Measurements from ENCODE around the gene COL8A1. TPM values are rescaled to one million over a fixed set of nuclear protein-coding genes. Genes with fewer than 3 reads are reported as not detected.
A peak's percentile ranks its signal among the peaks of the same experiment; 100 is the strongest.

Gene COL8A1
- total RNA-seq, 1 donor from 2014 or later = 0.09 TPM

DNA sequence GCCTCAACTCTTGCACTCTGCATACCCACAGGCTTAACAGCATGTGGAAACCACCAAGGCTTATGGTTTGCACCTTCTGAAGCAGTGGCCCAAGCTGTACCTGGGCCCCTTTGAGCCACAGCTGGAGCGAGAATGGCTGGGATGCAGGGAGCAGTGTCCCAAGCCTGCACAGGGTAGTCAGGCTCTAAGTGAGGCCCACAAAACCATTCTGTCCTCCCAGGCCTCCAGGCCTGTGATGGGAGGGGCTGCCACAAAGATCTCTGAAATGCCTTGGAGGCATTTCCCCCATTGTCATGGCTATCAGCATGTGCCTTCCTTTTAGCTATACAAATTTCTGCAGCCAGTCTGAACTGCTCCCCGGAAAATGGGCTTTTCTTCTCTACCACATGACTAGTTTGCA lies 166.8 kb downstream of the COL8A1 start:
- H3K4me3 Mint-ChIP-seq = no peak overlapping the region
- H3K27me3 Mint-ChIP-seq = no peaks in the 10 kb centered on the region
- peaks cover 3% of the 10 kb centered on the region for H3K4me1 Mint-ChIP-seq
- peaks cover 3% of the 10 kb centered on the region for H3K36me3 Mint-ChIP-seq (ENCODE audit: low read depth)
- H3K9me3 Mint-ChIP-seq = peaks cover 10% of the 10 kb centered on the region
- no peak for DNase-seq
- no peak overlapping the region for H3K27ac Mint-ChIP-seq
- intact Hi-C loops (cut with micrococcal nuclease) = loop anchor here (5.0 kb wide), 1 partner anchor 783 kb away; no protein-coding TSS in a partner anchor

DNA sequence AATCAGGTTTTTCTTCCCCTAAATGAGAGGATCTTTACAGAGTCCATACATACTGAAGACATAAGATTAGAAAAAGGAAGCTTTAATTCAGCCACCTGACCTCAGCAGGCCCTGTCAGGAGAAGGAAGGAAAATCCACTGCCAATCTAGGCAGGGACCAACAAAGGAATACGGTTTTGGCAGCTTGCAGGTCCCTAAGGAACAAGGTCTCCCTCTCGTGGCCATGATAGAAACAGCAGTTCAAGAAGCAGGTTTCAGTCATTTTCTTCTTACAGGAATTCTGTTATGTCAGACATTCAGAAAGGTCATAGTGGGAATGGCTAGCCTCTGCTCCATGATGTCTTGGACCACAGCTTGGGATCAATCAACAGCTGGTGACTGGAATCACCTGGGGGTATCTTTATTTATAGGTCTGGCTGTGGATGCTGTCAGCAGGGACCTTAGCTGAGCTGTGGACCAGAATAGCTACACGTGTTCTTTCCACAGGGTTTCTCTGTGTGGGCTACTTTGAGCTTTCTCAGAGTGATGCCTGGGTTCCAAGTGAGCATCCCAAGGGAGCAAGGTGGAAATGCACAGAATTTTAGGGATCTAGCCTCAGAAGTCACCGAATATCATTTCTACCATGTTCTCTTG lies 169.9 kb downstream of the COL8A1 start:
- Mint-ChIP-seq H3K4me1 (peaks cover 3% of the 10 kb centered on the region), H3K27ac (no peak overlapping the region), H3K9me3 (peaks cover 6% of the 10 kb centered on the region), H3K36me3 (ENCODE audit: low read depth) (peaks cover 3% of the 10 kb centered on the region), H3K27me3 (peaks cover 12% of the 10 kb centered on the region), H3K4me3 (no peak overlapping the region)
- DNase-seq = peak; percentile 81
- intact Hi-C loops (cut with micrococcal nuclease) = loop anchor here (5.0 kb wide), 1 partner anchor 786 kb away; no protein-coding TSS in a partner anchor

DNA sequence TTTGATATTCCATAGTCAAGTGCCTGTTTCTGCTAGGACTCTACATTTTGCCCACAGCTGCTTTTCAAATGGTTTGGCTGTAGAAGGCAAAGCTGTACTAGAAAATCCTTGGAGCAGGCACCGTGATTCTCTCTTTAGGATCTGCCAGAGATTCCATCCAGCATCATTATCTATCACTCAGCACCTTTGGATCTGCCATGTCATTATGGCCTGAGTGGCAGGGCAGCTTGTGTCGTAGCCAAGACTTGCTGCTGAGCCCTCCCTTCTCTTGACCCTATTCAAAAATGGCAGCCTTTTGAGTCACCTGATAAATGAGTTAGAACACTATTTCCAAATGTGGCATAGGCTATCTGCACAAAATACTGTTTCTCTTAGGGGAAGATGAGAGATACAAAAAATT lies 171.2 kb downstream of the COL8A1 start:
- Mint-ChIP-seq H3K4me3 (no peak overlapping the region), H3K36me3 (ENCODE audit: low read depth) (peaks cover 3% of the 10 kb centered on the region), H3K9me3 (peaks cover 6% of the 10 kb centered on the region), H3K4me1 (peaks cover 3% of the 10 kb centered on the region), H3K27me3 (peaks cover 14% of the 10 kb centered on the region), H3K27ac (no peak overlapping the region)
- no peak for DNase-seq
- intact Hi-C loops (cut with micrococcal nuclease) = loop anchor here (5.0 kb wide), 1 partner anchor 787 kb away; no protein-coding TSS in a partner anchor

DNA sequence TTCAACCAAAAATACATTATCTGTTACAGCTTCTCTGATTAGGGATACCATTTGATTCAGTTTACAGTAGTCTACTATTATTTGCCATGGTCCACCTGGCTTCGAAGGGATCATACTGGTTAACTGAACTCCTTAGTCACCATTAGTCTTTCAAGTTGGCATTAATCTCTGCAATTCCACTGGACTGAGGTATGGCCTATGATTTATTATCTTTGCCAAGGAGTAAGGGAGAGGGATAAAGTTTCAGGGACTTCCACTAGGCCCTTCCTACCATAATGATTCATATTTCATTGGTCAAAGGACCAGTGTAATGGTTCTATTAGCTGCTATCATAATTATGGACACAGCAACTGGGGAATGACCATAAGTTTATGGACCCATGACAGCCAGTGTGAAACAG lies 172.0 kb downstream of the COL8A1 start:
- Mint-ChIP-seq H3K27me3 (peaks cover 14% of the 10 kb centered on the region), H3K9me3 (peaks cover 5% of the 10 kb centered on the region), H3K4me1 (peaks cover 3% of the 10 kb centered on the region), H3K27ac (no peak overlapping the region), H3K36me3 (ENCODE audit: low read depth) (peaks cover 3% of the 10 kb centered on the region), H3K4me3 (no peak overlapping the region)
- intact Hi-C loops (cut with micrococcal nuclease) = no loop called here
- DNase-seq = no peak

DNA sequence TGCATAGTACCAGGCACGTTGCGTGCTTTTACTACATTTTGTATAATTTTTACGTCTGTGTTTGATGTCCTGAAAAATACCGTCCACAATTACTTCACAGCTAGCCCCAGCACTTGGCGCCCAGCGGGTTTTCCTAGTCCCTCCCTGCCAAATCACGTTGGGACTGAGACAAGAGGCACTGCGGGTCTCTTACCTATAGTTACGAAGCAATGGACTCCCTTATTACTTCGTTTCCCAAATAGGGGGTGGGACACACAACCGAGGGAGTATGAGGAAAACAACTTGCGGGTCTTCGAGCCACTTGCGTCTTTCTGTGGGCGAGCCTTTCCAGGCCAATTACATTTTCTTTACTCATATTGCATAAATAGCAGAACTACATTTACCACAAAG lies 178.6 kb downstream of the COL8A1 start:
- Mint-ChIP-seq H3K27me3 (peaks cover 7% of the 10 kb centered on the region), H3K9me3 (no peaks in the 10 kb centered on the region), H3K36me3 (ENCODE audit: low read depth) (peaks cover 13% of the 10 kb centered on the region), H3K4me1 (peaks cover 31% of the 10 kb centered on the region), H3K27ac (peak overlapping the region; percentile 99), H3K4me3 (peak overlapping the region; percentile 100)
- intact Hi-C loops (cut with micrococcal nuclease) = loop anchor here (1.0 to 5.0 kb wide), 5 partner anchors 50 to 775 kb away; partner anchors contain the start of genes LNP1, TBC1D23 and TOMM70
- no peak for DNase-seq

DNA sequence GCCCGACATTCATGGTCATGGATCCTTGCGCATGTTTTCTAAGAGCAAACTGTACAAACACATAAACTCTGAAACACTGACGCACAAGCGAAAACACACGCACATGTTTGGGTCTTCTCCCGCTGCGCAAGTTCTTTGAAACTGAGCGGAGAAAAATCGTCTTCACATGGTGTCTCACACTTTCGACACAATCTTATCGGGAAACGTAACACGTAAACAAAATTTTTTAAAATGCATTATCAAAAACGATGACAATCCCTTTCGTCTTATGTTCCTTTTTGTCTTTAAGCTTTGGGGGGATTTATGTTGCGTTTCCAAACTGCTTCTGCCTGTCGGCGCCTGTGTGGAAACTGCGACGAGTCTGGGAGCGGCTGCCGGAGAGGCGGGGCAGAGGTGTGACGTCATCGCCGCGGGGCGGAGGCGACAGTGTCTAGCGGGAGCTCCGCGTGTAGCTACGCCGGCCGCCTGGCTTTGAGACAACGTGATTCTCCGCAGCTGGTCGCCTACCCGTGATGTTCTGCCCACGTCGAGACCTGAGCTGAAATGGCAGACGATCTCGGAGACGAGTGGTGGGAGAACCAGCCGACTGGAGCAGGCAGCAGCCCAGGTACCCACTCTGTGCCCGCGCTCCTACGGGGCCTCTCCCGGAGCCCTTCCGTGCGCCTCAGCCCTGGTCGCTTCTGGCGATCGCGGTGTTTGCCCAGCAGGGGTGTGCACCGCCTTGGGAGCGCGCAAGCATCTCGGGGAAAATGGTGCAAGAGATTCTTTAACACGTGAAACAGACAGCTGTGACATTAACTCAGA lies 179.2 kb downstream of the COL8A1 start, which contains the start of gene CMSS1:
CMSS1 (plus strand) TSS at position 426 of the 804 bp plus-strand sequence.
- peaks cover 2% of the 10 kb centered on the region for H3K27me3 Mint-ChIP-seq
- H3K4me3 Mint-ChIP-seq = peak within 1 kb of the TSS; percentile 100
- H3K36me3 Mint-ChIP-seq (ENCODE audit: low read depth) = peaks cover 13% of the 10 kb centered on the region
- peak; percentile 99 for DNase-seq
- intact Hi-C loops (cut with micrococcal nuclease) = loop anchor here (1.0 to 5.0 kb wide), 5 partner anchors 49 to 775 kb away; partner anchors contain the start of genes LNP1, TBC1D23 and TOMM70
- H3K4me1 Mint-ChIP-seq = peaks cover 31% of the 10 kb centered on the region
- H3K27ac Mint-ChIP-seq = peak within 1 kb of the TSS; percentile 99
- no peaks in the 10 kb centered on the region for H3K9me3 Mint-ChIP-seq

DNA sequence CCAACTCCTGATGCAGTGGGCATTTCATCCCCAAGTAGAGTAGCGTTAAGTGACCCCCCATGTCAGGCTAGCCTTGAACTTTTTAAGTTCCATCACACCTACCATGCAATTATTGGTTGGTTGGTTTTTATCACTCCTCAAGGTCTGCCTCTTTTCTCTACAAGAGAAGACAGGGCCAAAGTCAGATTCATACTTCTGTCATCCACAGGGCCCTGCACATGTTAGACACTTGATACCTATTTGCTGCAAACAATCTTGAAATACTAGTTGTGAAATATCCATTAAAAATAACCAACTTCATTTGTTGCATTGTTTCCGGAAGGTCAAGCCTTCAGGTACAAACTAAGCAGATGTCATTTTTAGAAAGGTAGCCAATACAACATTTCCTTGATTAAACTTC lies 180.4 kb downstream of the COL8A1 start:
- Mint-ChIP-seq H3K36me3 (ENCODE audit: low read depth) (peaks cover 13% of the 10 kb centered on the region), H3K27ac (no peak overlapping the region), H3K4me3 (peak overlapping the region; percentile 100), H3K27me3 (peaks cover 2% of the 10 kb centered on the region), H3K9me3 (no peaks in the 10 kb centered on the region), H3K4me1 (peaks cover 38% of the 10 kb centered on the region)
- no peak for DNase-seq
- intact Hi-C loops (cut with micrococcal nuclease) = loop anchor here (5.0 kb wide), 2 partner anchors 393 to 773 kb away; no protein-coding TSS in a partner anchor

DNA sequence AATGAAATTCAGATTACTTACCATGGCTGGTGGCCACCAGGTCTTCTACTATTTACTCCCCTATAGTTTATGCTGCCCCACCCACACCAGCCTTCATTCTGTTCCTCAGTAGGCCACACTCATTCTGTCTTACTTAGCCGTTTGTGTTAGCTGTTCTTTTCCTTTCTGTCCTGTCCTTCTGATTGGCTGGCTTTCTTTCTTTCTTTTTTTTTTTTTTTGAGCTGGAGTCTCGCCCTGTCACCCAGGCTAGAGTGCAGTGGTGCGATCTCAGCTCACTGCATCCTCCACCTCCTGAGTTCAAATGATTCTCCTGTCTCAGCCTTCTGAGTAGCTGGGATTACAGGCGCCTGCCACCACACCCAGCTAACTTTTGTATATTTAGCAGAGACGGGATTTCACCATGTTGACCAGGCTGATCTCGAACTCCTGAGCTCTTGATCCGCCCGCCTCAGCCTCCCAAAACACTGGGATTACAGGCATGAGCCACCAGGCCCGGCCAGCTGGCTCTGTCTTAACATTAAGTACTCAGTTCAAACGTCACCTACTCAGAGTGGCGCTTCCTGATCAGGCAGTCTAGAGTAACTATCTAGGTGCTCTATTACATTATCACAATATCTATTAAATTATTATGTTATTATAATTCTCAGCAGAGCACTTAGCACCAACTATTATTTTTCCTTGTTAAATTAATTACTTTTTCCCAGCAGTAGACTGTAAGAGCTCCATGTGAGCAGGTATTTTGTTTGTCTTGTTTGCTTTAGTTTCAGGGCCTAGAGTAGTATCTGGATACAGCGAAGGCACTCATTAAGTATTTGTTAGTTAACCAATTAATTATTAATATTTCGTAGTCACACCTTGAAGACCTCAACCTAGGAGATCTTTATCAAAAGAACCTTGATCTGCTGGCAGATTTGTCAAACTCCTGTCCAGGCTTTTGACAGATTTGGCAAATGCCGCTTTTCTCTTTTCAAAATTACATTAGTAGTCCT lies 185.6 kb downstream of the COL8A1 start:
- DNase-seq = no peak
- Mint-ChIP-seq H3K27me3 (no peaks in the 10 kb centered on the region), H3K27ac (peak overlapping the region; percentile 27), H3K36me3 (ENCODE audit: low read depth) (peaks cover 11% of the 10 kb centered on the region), H3K4me3 (no peak overlapping the region), H3K4me1 (peaks cover 26% of the 10 kb centered on the region), H3K9me3 (no peaks in the 10 kb centered on the region)
- intact Hi-C loops (cut with micrococcal nuclease) = no loop called here

DNA sequence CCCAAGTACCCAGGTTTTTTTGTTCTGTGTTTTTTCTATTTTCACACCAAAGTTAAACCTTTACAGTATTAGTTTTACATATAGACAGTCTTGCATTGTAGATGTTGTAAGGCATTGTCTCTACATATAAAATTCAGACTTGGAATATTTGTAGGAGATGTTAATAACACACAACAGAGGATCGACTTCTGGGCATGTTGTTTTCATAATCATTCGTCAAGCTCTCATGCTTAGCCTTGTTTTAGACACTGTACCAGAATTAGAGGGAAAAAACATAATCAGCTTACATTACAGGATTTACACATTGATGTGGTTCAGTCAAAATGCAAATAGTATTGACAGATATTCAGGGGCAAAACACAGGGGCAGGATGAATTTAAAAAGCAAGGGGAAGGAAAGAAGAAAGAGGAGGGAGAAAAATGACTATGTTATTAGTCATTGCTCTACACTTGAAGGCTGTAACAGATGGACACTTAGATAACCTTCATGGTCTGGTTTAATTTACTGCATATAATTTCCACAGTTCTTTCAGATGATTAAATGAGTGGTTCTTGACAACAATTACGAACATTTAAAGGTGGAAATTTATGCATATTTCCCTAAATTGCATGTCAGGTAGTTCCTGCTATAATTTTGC lies 186.7 kb downstream of the COL8A1 start:
- DNase-seq = no peak
- Mint-ChIP-seq H3K36me3 (ENCODE audit: low read depth) (peaks cover 5% of the 10 kb centered on the region), H3K27ac (peak overlapping the region; percentile 8), H3K4me1 (peaks cover 22% of the 10 kb centered on the region), H3K9me3 (no peaks in the 10 kb centered on the region), H3K27me3 (no peaks in the 10 kb centered on the region), H3K4me3 (no peak overlapping the region)
- intact Hi-C loops (cut with micrococcal nuclease) = no loop called here

DNA sequence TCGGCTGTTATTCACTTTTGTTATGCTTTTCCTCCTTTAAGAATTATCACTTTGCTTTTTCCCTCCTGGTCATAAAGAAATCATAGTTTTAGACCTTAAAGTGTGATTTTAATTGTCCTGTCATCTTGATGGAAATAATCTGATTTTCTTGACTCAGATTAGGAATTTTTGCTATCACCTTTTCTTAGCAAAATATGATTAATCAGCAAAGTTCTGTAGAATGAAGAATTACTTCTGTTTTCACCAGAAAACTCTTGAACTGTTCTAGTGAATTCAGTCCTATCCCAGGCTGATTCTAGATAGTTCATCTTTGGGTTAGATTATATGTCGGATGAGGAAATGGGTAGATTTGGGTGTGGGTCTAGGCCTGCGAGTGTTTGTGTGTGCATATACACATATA lies 191.4 kb downstream of the COL8A1 start:
- Mint-ChIP-seq H3K27me3 (no peaks in the 10 kb centered on the region), H3K27ac (no peak overlapping the region), H3K36me3 (ENCODE audit: low read depth) (no peaks in the 10 kb centered on the region), H3K4me3 (no peak overlapping the region), H3K9me3 (no peaks in the 10 kb centered on the region), H3K4me1 (peaks cover 20% of the 10 kb centered on the region)
- no peak for DNase-seq
- intact Hi-C loops (cut with micrococcal nuclease) = loop anchor here (5.0 kb wide), 3 partner anchors 37 to 487 kb away; no protein-coding TSS in a partner anchor

DNA sequence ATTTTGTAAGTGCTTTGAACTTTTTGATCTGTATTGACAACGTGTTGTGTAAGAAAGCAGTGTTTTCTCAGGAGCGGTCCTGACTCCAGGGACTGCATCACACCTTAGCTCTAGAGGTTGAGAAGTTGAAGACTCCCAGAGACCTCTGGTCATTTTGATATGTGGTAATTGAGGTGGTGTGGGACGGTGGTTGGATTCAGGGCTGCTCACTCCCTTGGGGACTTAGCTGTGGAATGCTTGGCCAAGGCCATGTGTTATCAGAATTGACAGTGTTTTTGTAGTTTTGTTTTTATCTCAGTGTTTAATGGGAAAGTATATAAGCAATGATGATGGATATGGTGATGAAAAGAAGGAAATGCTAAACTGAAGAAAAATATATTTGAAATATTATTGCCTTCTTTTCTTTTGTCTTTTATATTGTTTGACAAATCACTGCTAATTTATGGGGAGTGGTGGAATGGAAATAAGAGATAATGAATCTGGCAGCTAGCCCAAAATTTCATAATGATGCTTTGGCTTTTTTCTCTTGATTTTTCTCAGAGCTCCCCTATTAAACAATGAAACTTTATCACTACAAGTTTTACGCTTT lies 195.3 kb downstream of the COL8A1 start:
- intact Hi-C loops (cut with micrococcal nuclease) = loop anchor here (2.0 to 5.0 kb wide), 5 partner anchors 34 to 757 kb away; no protein-coding TSS in a partner anchor
- Mint-ChIP-seq H3K27me3 (no peaks in the 10 kb centered on the region), H3K4me3 (no peak overlapping the region)

DNA sequence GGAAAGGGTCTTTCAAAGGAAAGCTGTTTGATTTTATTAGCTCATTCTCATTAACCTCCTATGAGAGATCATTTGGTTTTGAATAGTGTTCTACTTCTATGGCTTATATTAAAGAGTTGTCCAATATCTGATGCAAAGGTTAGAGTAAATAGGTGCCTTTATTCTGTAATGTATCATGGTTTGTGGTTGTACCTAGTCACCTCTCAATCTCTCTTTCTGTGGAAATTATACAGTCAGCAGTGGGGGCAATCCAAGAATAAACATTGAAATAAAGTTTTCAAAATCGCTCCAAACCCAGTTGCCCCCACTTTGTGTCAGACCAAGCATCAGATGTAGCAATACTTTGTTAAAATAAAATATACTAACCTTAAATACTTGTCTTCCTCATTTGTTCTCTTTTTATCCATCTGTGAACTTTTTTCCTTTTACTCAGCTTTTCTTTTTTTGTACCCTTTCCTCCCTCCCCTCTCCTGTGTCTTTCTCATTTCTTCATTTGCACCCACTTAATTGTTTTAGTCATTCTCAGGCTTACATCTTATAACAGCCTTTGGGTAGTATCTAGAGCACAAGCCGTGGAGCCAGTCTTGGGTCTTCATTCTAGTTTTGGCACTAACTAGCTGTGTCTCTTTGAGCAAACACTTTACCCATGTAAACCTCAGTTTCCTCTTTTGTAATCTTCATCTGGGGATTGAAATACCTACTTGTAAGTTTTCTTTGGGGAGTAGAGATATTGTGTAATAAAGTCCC lies 196.0 kb downstream of the COL8A1 start:
- no peak for DNase-seq
- H3K27ac Mint-ChIP-seq = no peak overlapping the region
- intact Hi-C loops (cut with micrococcal nuclease) = loop anchor here (5.0 kb wide), 3 partner anchors 33 to 483 kb away; no protein-coding TSS in a partner anchor
- no peak overlapping the region for H3K4me3 Mint-ChIP-seq
- H3K9me3 Mint-ChIP-seq = no peaks in the 10 kb centered on the region
- no peaks in the 10 kb centered on the region for H3K27me3 Mint-ChIP-seq
- peaks cover 15% of the 10 kb centered on the region for H3K4me1 Mint-ChIP-seq
- H3K36me3 Mint-ChIP-seq (ENCODE audit: low read depth) = no peaks in the 10 kb centered on the region

More for the DNA sequence above, 195.3 kb downstream of the COL8A1 start:
- H3K9me3 Mint-ChIP-seq = no peaks in the 10 kb centered on the region
- DNase-seq = no peak
- no peaks in the 10 kb centered on the region for H3K36me3 Mint-ChIP-seq (ENCODE audit: low read depth)
- peaks cover 15% of the 10 kb centered on the region for H3K4me1 Mint-ChIP-seq
- H3K27ac Mint-ChIP-seq = no peak overlapping the region
